IMR-90 (cell line): Measurements from ENCODE around the gene APP. TPM values are rescaled to one million over a fixed set of nuclear protein-coding genes. Genes with fewer than 3 reads are reported as not detected.
A peak's percentile ranks its signal among the peaks of the same experiment; 100 is the strongest.

Experiments used
- ATAC-seq: fragments of 200-7000 bp; cut with Tn5 transposase; 2 replicates; pipeline ENCODE4 v1.9.1; 2020; ENCODE audit warnings: low read depth, mild to moderate bottlenecking, moderate library complexity
- BruUV-seq: library from RNA; stranded (reverse); fragments of 400-500 nt; replicated peaks from 2 replicates; lab custom pipeline; 2021; lab: Mats Ljungman, UMichigan
- CTCF ChIA-PET: fragments of 300-600 bp; formaldehyde crosslinking; extraction: SDS; loops from one replicate; lab custom pipeline; 2021; ENCODE audit warnings: antibody characterized with exemption; lab: Yijun Ruan, JAX
- POLR2A ChIA-PET: fragments of 300-600 bp; sonication (Branson Sonifier 250); formaldehyde crosslinking; loops from one replicate; lab custom pipeline; 2022; ENCODE audit warnings: antibody characterized with exemption; ENCODE audit not compliant: unreplicated experiment; lab: Charles Lee
- DNase-seq: peaks from one replicate; pipeline ENCODE4 v3.0.0; 2013
- H2AFZ ChIP-seq: replicated peaks from 2 replicates; pipeline ENCODE3; 2013; ENCODE audit warnings: low read length, mild to moderate bottlenecking; ENCODE audit not compliant: poor library complexity
- H2AK5ac ChIP-seq: 2 replicates; pipeline ENCODE4 v1.6.1; 2013; ENCODE audit warnings: low read depth, low read length, inconsistent platforms
- H2AK9ac ChIP-seq: replicated peaks from 2 replicates; pipeline ENCODE3; 2013; ENCODE audit warnings: mild to moderate bottlenecking, low read depth, low read length, moderate library complexity; ENCODE audit not compliant: poor library complexity
- H2BK120ac ChIP-seq: 2 replicates; pipeline ENCODE4 v1.6.1; 2013; ENCODE audit warnings: low read depth, low read length, inconsistent platforms
- H2BK15ac ChIP-seq: 3 replicates; pipeline ENCODE4 v1.6.1; 2013; ENCODE audit warnings: low read depth, low read length, inconsistent platforms
- H2BK20ac ChIP-seq: 2 replicates; pipeline ENCODE4 v1.6.1; 2013; ENCODE audit warnings: low read depth, mild to moderate bottlenecking, inconsistent platforms, low read length, moderate library complexity
- H2BK5ac ChIP-seq: 2 replicates; pipeline ENCODE4 v1.6.1; 2013; ENCODE audit warnings: mild to moderate bottlenecking, low read depth, low read length, inconsistent platforms; ENCODE audit not compliant: poor library complexity, severe bottlenecking
- H3K14ac ChIP-seq: replicated peaks from 2 replicates; pipeline ENCODE4 v1.6.1; 2013; ENCODE audit warnings: low read depth, low read length, inconsistent platforms
- H3K18ac ChIP-seq: 2 replicates; pipeline ENCODE4 v1.6.1; 2013; ENCODE audit warnings: low read depth, low read length, control low read depth
- H3K23ac ChIP-seq: 2 replicates; pipeline ENCODE4 v1.6.1; 2013; ENCODE audit warnings: low read depth, low read length, inconsistent platforms
- H3K27ac ChIP-seq: 2 replicates; pipeline ENCODE4 v1.5.1; 2013; ENCODE audit warnings: mild to moderate bottlenecking, control low read depth, low read length; ENCODE audit not compliant: insufficient read depth
- H3K27me3 ChIP-seq: 2 replicates; pipeline ENCODE4 v1.6.1; 2013; ENCODE audit warnings: low read length; ENCODE audit not compliant: control insufficient read depth, insufficient read depth
- H3K36me3 ChIP-seq: 2 replicates; pipeline ENCODE4 v1.6.1; 2013; ENCODE audit warnings: low read length, mixed read lengths; ENCODE audit not compliant: control insufficient read depth, insufficient read depth
- H3K4ac ChIP-seq: 2 replicates; pipeline ENCODE4 v1.6.1; 2013; ENCODE audit warnings: low read depth, low read length, inconsistent platforms
- H3K4me1 ChIP-seq: 2 replicates; pipeline ENCODE4 v1.6.1; 2013; ENCODE audit warnings: low read length, mixed read lengths; ENCODE audit not compliant: control insufficient read depth, insufficient read depth
- H3K4me2 ChIP-seq: 2 replicates; pipeline ENCODE4 v1.6.1; 2013; ENCODE audit warnings: low read depth, mild to moderate bottlenecking, control low read depth, low read length, moderate library complexity
- H3K4me3 ChIP-seq: 2 replicates; pipeline ENCODE4 v1.5.1; 2013; ENCODE audit warnings: low read depth, mild to moderate bottlenecking, control low read depth, low read length, moderate library complexity; ENCODE audit not compliant: insufficient read depth
- H3K56ac ChIP-seq: 2 replicates; pipeline ENCODE4 v1.6.1; 2013; ENCODE audit warnings: low read length, inconsistent platforms; ENCODE audit not compliant: insufficient read depth; ENCODE audit errors: extremely low read depth
- H3K79me1 ChIP-seq, 2 experiments: 2 replicates each; pipeline ENCODE4 v1.6.1; 2013; ENCODE audit warnings: low read length in 2 of 2, inconsistent platforms in 1 of 2, low read depth in 1 of 2
- H3K9ac ChIP-seq: 2 replicates; pipeline ENCODE4 v1.6.1; 2013; ENCODE audit warnings: low read depth, low read length, control low read depth
- H3K9me1 ChIP-seq: 2 replicates; pipeline ENCODE4 v1.6.1; 2013; ENCODE audit warnings: low read length, inconsistent platforms; ENCODE audit not compliant: insufficient read depth
- H3K9me3 ChIP-seq: 2 replicates; pipeline ENCODE4 v1.6.1; 2013; ENCODE audit warnings: low read length; ENCODE audit not compliant: control insufficient read depth, insufficient read depth
- H4K20me1 ChIP-seq: 2 replicates; pipeline ENCODE4 v1.6.1; 2013; ENCODE audit warnings: low read length, inconsistent platforms; ENCODE audit not compliant: insufficient read depth
- H4K5ac ChIP-seq: 2 replicates; pipeline ENCODE4 v1.6.1; 2013; ENCODE audit warnings: mild to moderate bottlenecking, low read depth, low read length, control low read depth
- H4K8ac ChIP-seq, 2 experiments: 2 replicates each; pipeline ENCODE4 v1.6.1; 2013; ENCODE audit warnings: low read depth in 2 of 2, low read length in 2 of 2, control low read depth in 1 of 2, inconsistent platforms in 1 of 2
- H4K91ac ChIP-seq: 2 replicates; pipeline ENCODE4 v1.6.1; 2013; ENCODE audit warnings: low read depth, low read length, inconsistent platforms; ENCODE audit not compliant: insufficient read depth
- CEBPB ChIP-seq: IDR thresholded peaks from 2 replicates; pipeline ENCODE4 v1.6.1; 2012; ENCODE audit warnings: low read depth, low read length, improper control_type of control experiment
- MAFK ChIP-seq: IDR thresholded peaks from 2 replicates; pipeline ENCODE4 v1.6.1; 2012; ENCODE audit warnings: low read depth, low read length, improper control_type of control experiment
- MAZ ChIP-seq: IDR thresholded peaks from 2 replicates; pipeline ENCODE4 v1.6.1; 2012; ENCODE audit warnings: low read depth, mild to moderate bottlenecking, low read length, improper control_type of control experiment, moderate library complexity, borderline replicate concordance
- SMC3 ChIP-seq: fragments of 150-350 bp; IDR thresholded peaks from 2 replicates; pipeline ENCODE4 v1.6.1; 2016; ENCODE audit warnings: low read depth, mild to moderate bottlenecking, antibody characterized with exemption, low read length, moderate library complexity
- USF2 ChIP-seq: fragments of 150-350 bp; IDR thresholded peaks from 2 replicates; pipeline ENCODE4 v1.6.1; 2017; ENCODE audit warnings: mild to moderate bottlenecking, antibody characterized with exemption, low read length, low read depth
- WGBS, 2 experiments: methylation state at CpG; one replicate each; pipeline versions ENCODE4 v1.1.5 to v1.1.7; 2013; ENCODE audit warnings: missing lambda C conversion rate in 2 of 2; ENCODE audit not compliant: insufficient read length in 1 of 2; ENCODE audit errors: extremely low coverage in 2 of 2; 5-methylcytosine and 5-hydroxymethylcytosine counted together
- dilution Hi-C: fragments of 300-500 bp; cut with HindIII; formaldehyde crosslinking; loops from one replicate; pipeline ENCODE4 v1.14.3; 2018; ENCODE audit warnings: low sequenced_read_pairs; ENCODE audit not compliant: unreplicated experiment
- in situ Hi-C: fragments of 300-500 bp; cut with MboI; formaldehyde crosslinking; loops from 3 replicates; pipeline ENCODE4 v1.14.3; 2019; ENCODE audit warnings: low sequenced_read_pairs, inconsistent platforms, mixed read lengths
- intact Hi-C: fragments of 100-400 bp; cut with micrococcal nuclease; formaldehyde crosslinking; loops from 2 replicates; pipeline ENCODE4 v1.10.0; 2022
- polyA plus RNA-seq, 3 experiments: library from polyadenylated mRNA; depleted of rRNA; stranded (reverse); fragments of >200 nt; gene quantifications; 2 replicates each; pipeline ENCODE4 v1.2.3, GENCODE V29; 2012; ENCODE audit warnings: low replicate concordance in 1 of 3
- total RNA-seq: library from RNA; depleted of rRNA; stranded (reverse); fragments of >200 nt; gene quantifications from 2 replicates; pipeline ENCODE4 v1.2.3, GENCODE V29; 2012

APP gene
- total and polyA plus RNA-seq, 2 of the 4 experiments (the other 2 are of a cell fraction), result 191 to 530 TPM

- Histone ChIP-seq H3K36me3 (no peaks in the 10 kb centered on the region), H3K79me1 (peaks cover 6 to 35% of the 10 kb centered on the region in 2 experiments; a peak in 2 of 4 replicates), H3K18ac (peak overlapping the region; percentile 80), H2BK15ac (0 out of 3 replicates have a peak overlapping the region, but pooled peaks have one; percentile 34), H3K27ac (peak overlapping the region; percentile 89), H3K9me3 (no peaks in the 10 kb centered on the region), H2BK120ac (peak overlapping the region; percentile 77), H4K5ac (peak overlapping the region; percentile 65; the same call in 1 of the 2 replicates), H3K4me3 (peak overlapping the region; percentile 62), H4K20me1 (peaks cover 24% of the 10 kb centered on the region), H2AFZ (peak overlapping the region; percentile 96), H3K4me2 (peak overlapping the region; percentile 97), H2BK5ac (peak overlapping the region; percentile 80), H3K4me1 (peaks cover 10% of the 10 kb centered on the region), H3K14ac (peak overlapping the region; percentile 91), H3K9me1 (peaks cover 6% of the 10 kb centered on the region), H2BK20ac (no peak overlapping the region), H2AK5ac (peak overlapping the region; percentile 18; the same call in 1 of the 2 replicates), H2AK9ac (peak overlapping the region; percentile 88), H3K23ac (peak overlapping the region; percentile 98), H3K56ac (peak overlapping the region; percentile 76; the same call in 1 of the 2 replicates), H4K8ac (peak overlapping the region; percentile 42 to 85; a peak in 3 of 4 replicates), H3K27me3 (no peaks in the 10 kb centered on the region), H3K4ac (peak overlapping the region; percentile 89), H3K9ac (peak overlapping the region; percentile 92), H4K91ac (peak overlapping the region; percentile 79)
- intact Hi-C loops, result loop anchor here (1.0 to 5.0 kb wide), 7 partner anchors 41 to 563 kb away; partner anchors contain the start of gene MRPL39
- peak; percentile 65 for DNase-seq
- peak; percentile 62 for ATAC-seq
- in situ Hi-C loops, result loop anchor here (5.0 kb wide), 1 partner anchor 283 kb away; no protein-coding TSS in a partner anchor
- WGBS, 2 experiments, result 1% methylated on average over 21 of the region's 80 CpGs; no CpG with 5 or more reads in 1 of the 2 experiments
- no TSS peak for BruUV-seq
- dilution Hi-C loops, result no loop called here
- TF ChIP-seq MAZ (0 out of 2 replicates have a peak, but pooled peaks have one; percentile 23), SMC3 (no peak), CEBPB (no peak), MAFK (no peak), USF2 (no peak; the same call in 1 of the 2 replicates)
- ChIA-PET POLR2A (interaction anchor here (0.6 to 0.8 kb wide), 2 partner anchors 10 to 65 kb away, joined by 4 to 10 read pairs; no protein-coding TSS in a partner anchor), CTCF (interaction anchor here (0.7 to 1.2 kb wide), 3 partner anchors 15 to 274 kb away, joined by 3 read pairs; no protein-coding TSS in a partner anchor)
Observed at GRCh38 chr21:26169611-26170470, 729 bp downstream of the APP start.
